Skeletal muscle tissue (tissue), 5 donors: ENCODE results near the gene ANK3. TPM values are rescaled to one million over a fixed set of nuclear protein-coding genes. Genes with fewer than 3 reads are reported as not detected.

Experiments
- H3K27ac ChIP-seq: one replicate; pipeline ENCODE4 v1.7.0; 2013; ENCODE audit warnings: mild to moderate bottlenecking, low read depth, low read length, inconsistent platforms
- H3K27me3 ChIP-seq, 3 donors: one replicate each; pipeline ENCODE4 v1.7.0; 2013; ENCODE audit warnings: low read length in 3 of 3; ENCODE audit not compliant: control insufficient read depth in 3 of 3, insufficient read depth in 3 of 3
- H3K36me3 ChIP-seq, 3 donors: one replicate each; pipeline ENCODE4 v1.7.0; 2013; ENCODE audit warnings: low read length in 3 of 3; ENCODE audit not compliant: control insufficient read depth in 3 of 3, insufficient read depth in 3 of 3
- H3K4me1 ChIP-seq, 3 donors: one replicate each; pipeline ENCODE4 v1.7.0; 2013; ENCODE audit warnings: low read length in 3 of 3, mild to moderate bottlenecking in 3 of 3; ENCODE audit not compliant: control insufficient read depth in 3 of 3, insufficient read depth in 3 of 3
- H3K4me3 ChIP-seq, 3 donors: one replicate each; pipeline ENCODE4 v1.7.0; 2013; ENCODE audit warnings: low read length in 3 of 3
- H3K9ac ChIP-seq, 3 donors: one replicate each; pipeline ENCODE4 v1.7.0; 2013; ENCODE audit warnings: low read length in 3 of 3, mild to moderate bottlenecking in 3 of 3, moderate library complexity in 2 of 3, low read depth in 1 of 3
- H3K9me3 ChIP-seq, 3 donors: one replicate each; pipeline ENCODE4 v1.7.0; 2013; ENCODE audit warnings: low read length in 3 of 3; ENCODE audit not compliant: control insufficient read depth in 3 of 3
- small RNA-seq: library from RNA; depleted of rRNA; stranded (forward); fragments of <200 nt; gene quantifications from one replicate; pipeline ENCODE3, GENCODE V24; 2014
- total RNA-seq: library from RNA; depleted of rRNA; stranded (reverse); fragments of >200 nt; gene quantifications from one replicate; pipeline ENCODE4 v1.2.3, GENCODE V29; 2014
- donor health status: Osteomylitis.

Gene ANK3
- total RNA-seq, 1 donor from 2014 or later, result 110 TPM

DNA sequence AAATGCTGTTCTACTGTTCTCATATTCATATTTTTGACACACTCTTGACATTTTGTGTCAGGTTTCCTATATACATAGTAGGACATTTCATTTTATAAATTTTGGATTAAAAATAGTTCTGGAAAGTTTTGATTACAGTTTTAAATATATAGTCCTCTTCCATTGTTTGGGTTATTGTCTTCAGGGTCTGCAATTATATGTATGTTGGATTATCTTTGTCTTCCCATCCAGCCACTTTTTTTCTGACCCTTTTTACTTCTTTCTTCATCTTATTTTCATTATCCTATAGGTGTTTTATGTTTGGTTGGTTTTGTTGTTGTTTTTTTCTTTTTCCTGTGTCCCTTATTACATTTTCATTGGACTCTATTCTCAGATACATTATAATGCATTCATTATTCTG is 412.2 kb downstream of the ANK3 start:
- Histone ChIP-seq H3K27ac (no peak overlapping the region), H3K9ac (no peak overlapping the region), H3K36me3 (no peaks in the 10 kb centered on the region), H3K27me3 (no peaks in the 10 kb centered on the region), H3K9me3 (no peaks in the 10 kb centered on the region), H3K4me1 (no peaks in the 10 kb centered on the region), H3K4me3 (no peak overlapping the region)

DNA sequence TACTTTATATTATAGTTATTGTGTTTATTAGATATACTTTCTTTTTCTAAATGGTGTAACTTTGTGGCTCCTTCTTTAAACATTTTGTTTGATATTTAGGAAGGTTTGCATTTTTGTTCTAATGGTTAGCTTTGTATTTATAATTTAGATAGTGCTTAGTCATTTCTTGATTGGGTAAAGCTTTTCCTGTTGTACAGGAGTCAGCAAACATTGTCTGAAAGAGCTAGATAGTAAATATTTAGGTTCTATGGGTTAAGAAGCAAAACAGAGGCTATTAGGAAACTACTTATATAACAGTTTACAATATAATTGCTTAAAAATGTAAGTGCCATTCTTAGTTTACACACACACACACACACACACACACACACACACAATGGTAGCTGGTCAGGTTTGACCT is 412.8 kb downstream of the ANK3 start:
- Histone ChIP-seq H3K9me3 (no peaks in the 10 kb centered on the region), H3K27ac (no peak overlapping the region), H3K27me3 (no peaks in the 10 kb centered on the region), H3K36me3 (no peaks in the 10 kb centered on the region), H3K4me3 (no peak overlapping the region), H3K9ac (no peak overlapping the region), H3K4me1 (no peaks in the 10 kb centered on the region)

Small RNAs within 50 kb of the gene (small RNA-seq; reads per million reads assigned to genes)
- gene RF00019, result not detected
